Neural cell (in vitro differentiated cells): ENCODE results near the gene SLC9A7. TPM values are rescaled to one million over a fixed set of nuclear protein-coding genes. Genes with fewer than 3 reads are reported as not detected.

Source experiments
- H2AFZ ChIP-seq: fragments of 200-600, 300-800 bp; sonication (generic), shearing (Covaris generic); 2 replicates; pipeline ENCODE4 v1.6.0; 2014; ENCODE audit warnings: low read depth, mild to moderate bottlenecking, antibody characterized with exemption, low read length, moderate library complexity
- H3F3A ChIP-seq: fragments of 200-600 bp; shearing (Covaris generic); 2 replicates; pipeline ENCODE4 v1.6.1; 2016; ENCODE audit warnings: mild to moderate bottlenecking, moderate library complexity, mixed read lengths, antibody characterized with exemption, low read length; ENCODE audit not compliant: insufficient read depth, poor library complexity, severe bottlenecking
- H3K27ac ChIP-seq: fragments of 200-600, 300-800 bp; sonication (generic), shearing (Covaris generic); 2 replicates; pipeline ENCODE4 v1.5.1; 2014; ENCODE audit warnings: mild to moderate bottlenecking, low read length, moderate library complexity
- H3K27me3 ChIP-seq: fragments of 300-800, 200-600 bp; sonication (generic), shearing (Covaris generic); 2 replicates; pipeline ENCODE4 v1.6.0; 2014; ENCODE audit warnings: mild to moderate bottlenecking, low read depth, low read length, moderate library complexity; ENCODE audit not compliant: insufficient read depth
- H3K36me3 ChIP-seq: fragments of 300-800, 200-600 bp; sonication (generic), shearing (Covaris generic); 2 replicates; pipeline ENCODE4 v1.5.1; 2014; ENCODE audit warnings: mild to moderate bottlenecking, antibody characterized with exemption, low read length, moderate library complexity; ENCODE audit not compliant: insufficient read depth
- H3K4me2 ChIP-seq: fragments of 300-800, 200-600 bp; sonication (generic), shearing (Covaris generic); 2 replicates; pipeline ENCODE4 v1.6.0; 2014; ENCODE audit warnings: mild to moderate bottlenecking, low read length
- H3K4me3 ChIP-seq: fragments of 300-800, 200-600 bp; sonication (generic), shearing (Covaris generic); 2 replicates; pipeline ENCODE4 v1.5.1; 2014; ENCODE audit warnings: mild to moderate bottlenecking, low read length, moderate library complexity
- H3K79me2 ChIP-seq: fragments of 200-600 bp; shearing (Covaris generic); replicated peaks from 2 replicates; pipeline ENCODE4 v1.6.0; 2014; ENCODE audit warnings: mild to moderate bottlenecking, low read length, moderate library complexity; ENCODE audit not compliant: insufficient read depth
- H3K9ac ChIP-seq: fragments of 300-800, 200-600 bp; sonication (generic), shearing (Covaris generic); 2 replicates; pipeline ENCODE4 v1.6.1; 2016; ENCODE audit warnings: mild to moderate bottlenecking, low read length, mixed read lengths
- H3K9me2 ChIP-seq: fragments of 200-600 bp; shearing (Covaris generic); 2 replicates; pipeline ENCODE4 v1.6.1; 2016; ENCODE audit warnings: mild to moderate bottlenecking, low read length, mixed read lengths; ENCODE audit not compliant: insufficient read depth
- H3K9me3 ChIP-seq: fragments of 200-600, 300-800 bp; sonication (generic), shearing (Covaris generic); 2 replicates; pipeline ENCODE4 v1.6.1; 2016; ENCODE audit warnings: mild to moderate bottlenecking, mixed run types, low read length, moderate library complexity, mixed read lengths
- H4K20me1 ChIP-seq: fragments of 200-600 bp; shearing (Covaris generic); 2 replicates; pipeline ENCODE4 v1.6.1; 2016; ENCODE audit warnings: mild to moderate bottlenecking, mixed run types; ENCODE audit not compliant: insufficient read depth
- EP300 ChIP-seq: fragments of 450-650 bp; conservative IDR thresholded peaks from 2 replicates; pipeline ENCODE4 v1.6.1; 2014; ENCODE audit warnings: antibody characterized with exemption, mild to moderate bottlenecking, moderate library complexity; ENCODE audit not compliant: poor library complexity, severe bottlenecking
- EZH2 ChIP-seq: fragments of 200-600, 300-800 bp; shearing (Covaris generic), sonication (generic); IDR thresholded peaks from 2 replicates; pipeline ENCODE4 v1.6.1; 2014; ENCODE audit warnings: antibody characterized with exemption, low read length, borderline replicate concordance, mild to moderate bottlenecking; ENCODE audit not compliant: insufficient read depth, poor library complexity, severe bottlenecking
- MXI1 ChIP-seq: fragments of 450-650 bp; conservative IDR thresholded peaks from 2 replicates; pipeline ENCODE4 v1.6.1; 2014; ENCODE audit warnings: antibody characterized with exemption, mild to moderate bottlenecking; ENCODE audit not compliant: poor library complexity, severe bottlenecking
- POLR2AphosphoS5 ChIP-seq: IDR thresholded peaks from 2 replicates; pipeline ENCODE4 v1.6.1; 2012
- RAD21 ChIP-seq: fragments of 450-650 bp; conservative IDR thresholded peaks from 2 replicates; pipeline ENCODE4 v1.6.1; 2014; ENCODE audit warnings: antibody characterized with exemption, mild to moderate bottlenecking, moderate library complexity
- SMC3 ChIP-seq: fragments of 450-650 bp; conservative IDR thresholded peaks from 2 replicates; pipeline ENCODE4 v1.6.1; 2014; ENCODE audit warnings: antibody characterized with exemption, mild to moderate bottlenecking, moderate library complexity; ENCODE audit not compliant: poor library complexity
- TAF1 ChIP-seq: IDR thresholded peaks from 2 replicates; pipeline ENCODE4 v1.6.1; 2012; ENCODE audit warnings: low read depth
- polyA plus RNA-seq: library from polyadenylated mRNA; depleted of rRNA; stranded (reverse); fragments of >200 nt; gene quantifications from 2 replicates; pipeline ENCODE4 v1.2.3, GENCODE V29; 2014
- TF ChIP-seq, protein P1 (sequence below): IDR thresholded peaks from 2 replicates; pipeline ENCODE4 v1.6.1; 2012; ENCODE audit warnings: borderline replicate concordance
- TF ChIP-seq, protein P2 (sequence below): fragments of 450-650 bp; IDR thresholded peaks from 2 replicates; pipeline ENCODE4 v1.5.1; 2014; ENCODE audit warnings: antibody characterized with exemption, mild to moderate bottlenecking, moderate library complexity; ENCODE audit not compliant: poor library complexity, severe bottlenecking

Gene SLC9A7
- polyA plus RNA-seq, 1 donor from 2014 or later = 12.1 TPM

DNA sequence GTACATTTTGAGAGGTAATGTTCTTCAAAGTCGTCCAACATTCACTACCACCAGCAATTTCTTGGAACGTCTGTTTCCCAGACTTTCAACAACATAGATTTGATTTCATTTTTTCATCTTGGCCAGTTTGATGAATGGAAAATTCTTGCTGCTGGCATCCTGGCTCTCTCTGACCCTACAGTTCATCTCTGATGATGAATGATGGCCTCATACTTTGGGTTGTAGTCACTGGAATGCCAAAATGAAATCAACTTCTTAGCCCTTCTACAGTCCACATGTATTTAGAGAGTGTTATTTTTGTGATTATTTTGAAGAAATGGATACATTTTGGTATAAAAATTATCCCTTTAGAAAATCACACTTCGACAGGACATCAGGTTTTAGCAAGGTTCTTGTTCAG lies 176.6 kb downstream of the SLC9A7 start:
- Histone ChIP-seq H3F3A (no peaks in the 10 kb centered on the region), H3K36me3 (no peaks in the 10 kb centered on the region), H3K9me2 (no peaks in the 10 kb centered on the region), H3K4me3 (no peak overlapping the region), H3K4me2 (no peak overlapping the region), H3K27me3 (no peaks in the 10 kb centered on the region), H4K20me1 (no peaks in the 10 kb centered on the region), H2AFZ (no peak overlapping the region), H3K9me3 (no peaks in the 10 kb centered on the region), H3K27ac (no peak overlapping the region), H3K9ac (no peak overlapping the region), H3K79me2 (no peaks in the 10 kb centered on the region)
- no peak for TF ChIP-seq SMC3
- no peak for TF ChIP-seq POLR2AphosphoS5
- TF ChIP-seq, protein P1, sequence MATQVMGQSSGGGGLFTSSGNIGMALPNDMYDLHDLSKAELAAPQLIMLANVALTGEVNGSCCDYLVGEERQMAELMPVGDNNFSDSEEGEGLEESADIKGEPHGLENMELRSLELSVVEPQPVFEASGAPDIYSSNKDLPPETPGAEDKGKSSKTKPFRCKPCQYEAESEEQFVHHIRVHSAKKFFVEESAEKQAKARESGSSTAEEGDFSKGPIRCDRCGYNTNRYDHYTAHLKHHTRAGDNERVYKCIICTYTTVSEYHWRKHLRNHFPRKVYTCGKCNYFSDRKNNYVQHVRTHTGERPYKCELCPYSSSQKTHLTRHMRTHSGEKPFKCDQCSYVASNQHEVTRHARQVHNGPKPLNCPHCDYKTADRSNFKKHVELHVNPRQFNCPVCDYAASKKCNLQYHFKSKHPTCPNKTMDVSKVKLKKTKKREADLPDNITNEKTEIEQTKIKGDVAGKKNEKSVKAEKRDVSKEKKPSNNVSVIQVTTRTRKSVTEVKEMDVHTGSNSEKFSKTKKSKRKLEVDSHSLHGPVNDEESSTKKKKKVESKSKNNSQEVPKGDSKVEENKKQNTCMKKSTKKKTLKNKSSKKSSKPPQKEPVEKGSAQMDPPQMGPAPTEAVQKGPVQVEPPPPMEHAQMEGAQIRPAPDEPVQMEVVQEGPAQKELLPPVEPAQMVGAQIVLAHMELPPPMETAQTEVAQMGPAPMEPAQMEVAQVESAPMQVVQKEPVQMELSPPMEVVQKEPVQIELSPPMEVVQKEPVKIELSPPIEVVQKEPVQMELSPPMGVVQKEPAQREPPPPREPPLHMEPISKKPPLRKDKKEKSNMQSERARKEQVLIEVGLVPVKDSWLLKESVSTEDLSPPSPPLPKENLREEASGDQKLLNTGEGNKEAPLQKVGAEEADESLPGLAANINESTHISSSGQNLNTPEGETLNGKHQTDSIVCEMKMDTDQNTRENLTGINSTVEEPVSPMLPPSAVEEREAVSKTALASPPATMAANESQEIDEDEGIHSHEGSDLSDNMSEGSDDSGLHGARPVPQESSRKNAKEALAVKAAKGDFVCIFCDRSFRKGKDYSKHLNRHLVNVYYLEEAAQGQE = no peak
- no peak for TF ChIP-seq TAF1
- TF ChIP-seq RAD21 = no peak
- TF ChIP-seq MXI1 = no peak
- no peak for TF ChIP-seq EP300
- no peak for TF ChIP-seq EZH2
- TF ChIP-seq, protein P2, sequence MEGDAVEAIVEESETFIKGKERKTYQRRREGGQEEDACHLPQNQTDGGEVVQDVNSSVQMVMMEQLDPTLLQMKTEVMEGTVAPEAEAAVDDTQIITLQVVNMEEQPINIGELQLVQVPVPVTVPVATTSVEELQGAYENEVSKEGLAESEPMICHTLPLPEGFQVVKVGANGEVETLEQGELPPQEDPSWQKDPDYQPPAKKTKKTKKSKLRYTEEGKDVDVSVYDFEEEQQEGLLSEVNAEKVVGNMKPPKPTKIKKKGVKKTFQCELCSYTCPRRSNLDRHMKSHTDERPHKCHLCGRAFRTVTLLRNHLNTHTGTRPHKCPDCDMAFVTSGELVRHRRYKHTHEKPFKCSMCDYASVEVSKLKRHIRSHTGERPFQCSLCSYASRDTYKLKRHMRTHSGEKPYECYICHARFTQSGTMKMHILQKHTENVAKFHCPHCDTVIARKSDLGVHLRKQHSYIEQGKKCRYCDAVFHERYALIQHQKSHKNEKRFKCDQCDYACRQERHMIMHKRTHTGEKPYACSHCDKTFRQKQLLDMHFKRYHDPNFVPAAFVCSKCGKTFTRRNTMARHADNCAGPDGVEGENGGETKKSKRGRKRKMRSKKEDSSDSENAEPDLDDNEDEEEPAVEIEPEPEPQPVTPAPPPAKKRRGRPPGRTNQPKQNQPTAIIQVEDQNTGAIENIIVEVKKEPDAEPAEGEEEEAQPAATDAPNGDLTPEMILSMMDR = no peak

DNA sequence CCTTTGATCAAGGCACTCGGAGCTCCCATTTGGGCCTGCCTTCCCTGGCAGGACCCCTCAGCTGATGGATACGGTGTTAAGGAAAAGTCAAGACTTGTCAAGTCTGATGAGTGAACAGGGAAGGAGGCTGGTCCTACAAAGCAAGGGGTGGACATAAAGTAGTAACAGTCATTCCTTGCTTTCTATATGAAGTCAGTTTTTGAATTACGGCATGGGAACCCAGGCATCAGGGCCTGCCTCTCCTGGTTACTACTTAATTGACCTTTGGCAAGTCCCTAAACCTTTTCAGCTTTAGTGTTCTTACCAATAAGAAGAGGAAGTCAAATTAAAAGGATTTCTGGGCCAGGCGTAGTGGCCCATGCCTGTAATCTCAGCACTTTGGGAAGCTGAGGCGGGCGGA lies 178.3 kb downstream of the SLC9A7 start:
- H3K9ac ChIP-seq = no peak overlapping the region
- TF ChIP-seq SMC3 = no peak
- no peak for TF ChIP-seq EP300
- TF ChIP-seq RAD21 = no peak
- TF ChIP-seq TAF1 = no peak
- TF ChIP-seq, protein P2 = no peak
- TF ChIP-seq, protein P1 = no peak
- no peak overlapping the region for H3K4me2 ChIP-seq
- H3K27me3 ChIP-seq = peaks cover 9% of the 10 kb centered on the region
- H2AFZ ChIP-seq = no peak overlapping the region
- no peak overlapping the region for H3K4me3 ChIP-seq
- no peaks in the 10 kb centered on the region for H3K9me3 ChIP-seq
- no peak overlapping the region for H3K27ac ChIP-seq
- H3K9me2 ChIP-seq = no peaks in the 10 kb centered on the region
- no peaks in the 10 kb centered on the region for H3K79me2 ChIP-seq
- H3K36me3 ChIP-seq = no peaks in the 10 kb centered on the region
- no peaks in the 10 kb centered on the region for H3F3A ChIP-seq
- no peaks in the 10 kb centered on the region for H4K20me1 ChIP-seq
